Measurements from ENCODE around the gene RNF135. TPM values are rescaled to one million over a fixed set of nuclear protein-coding genes. Genes with fewer than 3 reads are reported as not detected.

RNF135 gene
- total RNA-seq, 1 donor from 2014 or later, result 4.2 TPM

GRCh38 chr17:30982855-30983254, 12.0 kb downstream of the RNF135 start:
- Mint-ChIP-seq H3K4me1 (peaks cover 3% of the 10 kb centered on the region), H3K4me3 (no peak overlapping the region), H3K9me3 (peaks cover 11% of the 10 kb centered on the region), H3K27ac (no peak overlapping the region), H3K27me3 (ENCODE audit: insufficient read depth, low read depth) (peaks cover 2% of the 10 kb centered on the region), H3K36me3 (peaks cover 6% of the 10 kb centered on the region)
- no peaks in the 10 kb centered on the region for H3K79me2 ChIP-seq (ENCODE audit: low read depth)
- H3K27me3 ChIP-seq, result no peaks in the 10 kb centered on the region
- H3K4me2 ChIP-seq, result no peak overlapping the region
- H2AFZ ChIP-seq (replicated peaks), result no peak overlapping the region
- no peak overlapping the region for H3K9ac ChIP-seq
- H4K20me1 ChIP-seq (ENCODE audit: low read depth), result no peaks in the 10 kb centered on the region
- no peak overlapping the region for H3K4me3 ChIP-seq
- H3K27ac ChIP-seq, result no peak overlapping the region
- no peaks in the 10 kb centered on the region for H3K36me3 ChIP-seq
- no peak for DNase-seq (ENCODE audit: low spot score)
- H3F3A ChIP-seq (ENCODE audit: low read depth), result peaks cover 6% of the 10 kb centered on the region
- H3K9me3 ChIP-seq (ENCODE audit: low read depth), result no peaks in the 10 kb centered on the region
- H3K4me1 ChIP-seq, result peaks cover 5% of the 10 kb centered on the region
- no peak for TF ChIP-seq EZH2 (IDR thresholded peaks at IDR 0.05)
- TF ChIP-seq, protein P1, sequence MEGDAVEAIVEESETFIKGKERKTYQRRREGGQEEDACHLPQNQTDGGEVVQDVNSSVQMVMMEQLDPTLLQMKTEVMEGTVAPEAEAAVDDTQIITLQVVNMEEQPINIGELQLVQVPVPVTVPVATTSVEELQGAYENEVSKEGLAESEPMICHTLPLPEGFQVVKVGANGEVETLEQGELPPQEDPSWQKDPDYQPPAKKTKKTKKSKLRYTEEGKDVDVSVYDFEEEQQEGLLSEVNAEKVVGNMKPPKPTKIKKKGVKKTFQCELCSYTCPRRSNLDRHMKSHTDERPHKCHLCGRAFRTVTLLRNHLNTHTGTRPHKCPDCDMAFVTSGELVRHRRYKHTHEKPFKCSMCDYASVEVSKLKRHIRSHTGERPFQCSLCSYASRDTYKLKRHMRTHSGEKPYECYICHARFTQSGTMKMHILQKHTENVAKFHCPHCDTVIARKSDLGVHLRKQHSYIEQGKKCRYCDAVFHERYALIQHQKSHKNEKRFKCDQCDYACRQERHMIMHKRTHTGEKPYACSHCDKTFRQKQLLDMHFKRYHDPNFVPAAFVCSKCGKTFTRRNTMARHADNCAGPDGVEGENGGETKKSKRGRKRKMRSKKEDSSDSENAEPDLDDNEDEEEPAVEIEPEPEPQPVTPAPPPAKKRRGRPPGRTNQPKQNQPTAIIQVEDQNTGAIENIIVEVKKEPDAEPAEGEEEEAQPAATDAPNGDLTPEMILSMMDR (IDR thresholded peaks at IDR 0.05), result no peak
- no peak for TF ChIP-seq EZH2phosphoT487 (IDR thresholded peaks at IDR 0.05)

DNA sequence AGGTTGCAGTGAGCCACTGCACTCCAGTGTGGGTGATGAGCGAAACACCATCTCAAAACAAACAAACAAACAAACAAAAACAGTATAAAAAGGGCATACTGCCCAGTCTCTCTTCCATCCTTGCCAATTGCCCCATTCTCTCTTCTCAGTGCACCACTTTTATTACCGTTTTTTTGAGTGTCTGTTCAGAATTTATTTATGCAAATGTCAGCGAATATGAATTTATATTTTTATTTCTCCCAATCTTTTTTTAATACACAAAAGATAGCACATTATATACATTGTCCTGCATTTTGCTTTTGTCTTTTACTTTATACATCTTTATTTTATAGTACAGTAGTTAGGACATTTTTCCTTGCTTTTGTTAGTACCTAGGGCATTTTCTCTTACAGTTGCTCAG, 19.6 kb downstream of the RNF135 start:
- no peak overlapping the region for H3K4me3 Mint-ChIP-seq
- no peaks in the 10 kb centered on the region for H3K9me3 ChIP-seq (ENCODE audit: low read depth)
- H3K27ac ChIP-seq, result no peak overlapping the region
- no peaks in the 10 kb centered on the region for H3K9me3 Mint-ChIP-seq
- H4K20me1 ChIP-seq (ENCODE audit: low read depth), result no peaks in the 10 kb centered on the region
- no peak overlapping the region for H3K4me2 ChIP-seq
- H2AFZ ChIP-seq (replicated peaks), result no peak overlapping the region
- no peak overlapping the region for H3K27ac Mint-ChIP-seq
- H3F3A ChIP-seq (ENCODE audit: low read depth), result no peaks in the 10 kb centered on the region
- H3K4me3 ChIP-seq, result no peak overlapping the region
- no peak for DNase-seq (ENCODE audit: low spot score)
- no peaks in the 10 kb centered on the region for H3K27me3 Mint-ChIP-seq (ENCODE audit: insufficient read depth, low read depth)
- H3K36me3 ChIP-seq, result no peaks in the 10 kb centered on the region
- no peak overlapping the region for H3K9ac ChIP-seq
- no peaks in the 10 kb centered on the region for H3K27me3 ChIP-seq
- no peaks in the 10 kb centered on the region for H3K79me2 ChIP-seq (ENCODE audit: low read depth)
- H3K36me3 Mint-ChIP-seq, result no peaks in the 10 kb centered on the region
- TF ChIP-seq EZH2 (IDR thresholded peaks at IDR 0.05) (no peak), EZH2phosphoT487 (IDR thresholded peaks at IDR 0.05) (no peak)
- TF ChIP-seq, protein P1 (IDR thresholded peaks at IDR 0.05), result no peak
- no peaks in the 10 kb centered on the region for H3K4me1 ChIP-seq
- H3K4me1 Mint-ChIP-seq, result no peaks in the 10 kb centered on the region

GRCh38 chr17:30992551-30992950, 21.7 kb downstream of the RNF135 start:
- Histone ChIP-seq H3K4me2 (no peak overlapping the region), H3K79me2 (ENCODE audit: low read depth) (no peaks in the 10 kb centered on the region), H3F3A (ENCODE audit: low read depth) (no peaks in the 10 kb centered on the region), H3K4me1 (no peaks in the 10 kb centered on the region), H3K4me3 (no peak overlapping the region), H3K9ac (no peak overlapping the region), H4K20me1 (ENCODE audit: low read depth) (no peaks in the 10 kb centered on the region), H3K27ac (no peak overlapping the region), H3K27me3 (no peaks in the 10 kb centered on the region), H3K9me3 (ENCODE audit: low read depth) (no peaks in the 10 kb centered on the region), H3K36me3 (no peaks in the 10 kb centered on the region), H2AFZ (replicated peaks) (no peak overlapping the region)
- DNase-seq (ENCODE audit: low spot score), result no peak
- Mint-ChIP-seq H3K9me3 (no peaks in the 10 kb centered on the region), H3K4me3 (no peak overlapping the region), H3K27ac (no peak overlapping the region), H3K27me3 (ENCODE audit: insufficient read depth, low read depth) (no peaks in the 10 kb centered on the region), H3K4me1 (no peaks in the 10 kb centered on the region), H3K36me3 (peaks cover 4% of the 10 kb centered on the region)
- no peak for TF ChIP-seq EZH2 (IDR thresholded peaks at IDR 0.05)
- TF ChIP-seq, protein P1 (IDR thresholded peaks at IDR 0.05), result peak; percentile 25

All from neural progenitor cell (in vitro differentiated cells).